Thoracic aorta (tissue), 2 donors: ENCODE results near the gene SERTAD3. TPM values are rescaled to one million over a fixed set of nuclear protein-coding genes. Genes with fewer than 3 reads are reported as not detected.

ENCODE experiments used
- ATAC-seq: fragments of 150-250 bp; one replicate; pipeline ENCODE4 v1.8.0; 2017; ENCODE audit warnings: low read depth; ENCODE audit not compliant: insufficient number of reproducible peaks, low FRiP score
- DNase-seq: peaks from one replicate; pipeline ENCODE4 v3.0.0-alpha.2; 2020; ENCODE audit warnings: low spot score
- H3K27ac ChIP-seq, 2 donors: fragments of 200-600 bp; sonication (generic); 1 replicate in 1 of 2; 2 replicates in 1 of 2; pipeline ENCODE4 v1.5.1; 2016; ENCODE audit warnings: mild to moderate bottlenecking in 2 of 2, moderate library complexity in 2 of 2
- H3K27me3 ChIP-seq: fragments of 200-600 bp; sonication (generic); replicated peaks from 2 replicates; pipeline ENCODE4 v1.6.0; 2016; ENCODE audit warnings: mild to moderate bottlenecking; ENCODE audit not compliant: insufficient read depth
- H3K36me3 ChIP-seq: fragments of 200-600 bp; sonication (generic); one replicate; pipeline ENCODE4 v1.5.1; 2016
- H3K4me1 ChIP-seq, 2 donors: fragments of 200-600 bp; sonication (generic); 1 replicate in 1 of 2; 2 replicates in 1 of 2; pipeline versions ENCODE4 v1.5.1 to v1.6.0; 2016; ENCODE audit warnings: low read depth in 2 of 2, mild to moderate bottlenecking in 1 of 2; ENCODE audit not compliant: control insufficient read depth in 1 of 2
- H3K4me3 ChIP-seq: fragments of 200-600 bp; sonication (generic); 2 replicates; pipeline ENCODE4 v1.5.1; 2016; ENCODE audit warnings: mild to moderate bottlenecking
- H3K9me3 ChIP-seq: fragments of 200-600 bp; sonication (generic); 2 replicates; pipeline ENCODE4 v1.5.1; 2016
- total RNA-seq, 2 donors: library from RNA; depleted of rRNA; stranded (reverse); fragments of >200 nt; gene quantifications; one replicate each; pipeline versions ENCODE4 v1.1.0 to v1.2.3, GENCODE V29; 2016
- TF ChIP-seq, protein P1 (sequence below): fragments of 200-600 bp; sonication (generic); IDR thresholded peaks from one replicate; pipeline ENCODE4 v1.5.1; 2019; ENCODE audit warnings: antibody characterized with exemption

The SERTAD3 gene
- total RNA-seq, 2 donors from 2014 or later = 12.3 to 19.4 TPM

DNA sequence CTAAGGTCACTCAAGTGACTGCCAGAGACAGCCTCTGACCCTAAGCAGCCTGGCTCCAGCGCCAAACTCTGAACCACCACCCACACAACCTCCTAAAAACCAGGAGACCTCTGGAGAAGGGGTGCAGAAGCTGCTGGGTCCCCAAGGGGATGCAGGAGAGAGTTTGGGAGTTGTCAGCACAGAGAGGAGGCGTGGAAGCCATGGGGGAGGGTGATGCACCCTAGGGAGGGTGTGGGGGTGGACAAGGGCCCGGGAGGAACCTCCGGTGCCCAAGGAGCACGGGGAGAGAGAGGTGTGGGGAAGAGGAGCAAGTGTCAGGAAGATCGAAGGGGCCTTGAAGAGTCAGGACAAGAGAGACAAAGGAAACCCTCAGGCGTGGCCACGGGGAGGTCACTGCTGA, 52.0 kb downstream of the SERTAD3 start:
- DNase-seq (no peak), ATAC-seq (no peak)
- H3K27me3 ChIP-seq = no peaks in the 10 kb centered on the region
- H3K4me1 ChIP-seq = no peaks in the 10 kb centered on the region
- H3K9me3 ChIP-seq = no peaks in the 10 kb centered on the region
- H3K36me3 ChIP-seq = no peaks in the 10 kb centered on the region
- no peak overlapping the region for H3K27ac ChIP-seq
- H3K4me3 ChIP-seq = no peak overlapping the region
- TF ChIP-seq, protein P1, sequence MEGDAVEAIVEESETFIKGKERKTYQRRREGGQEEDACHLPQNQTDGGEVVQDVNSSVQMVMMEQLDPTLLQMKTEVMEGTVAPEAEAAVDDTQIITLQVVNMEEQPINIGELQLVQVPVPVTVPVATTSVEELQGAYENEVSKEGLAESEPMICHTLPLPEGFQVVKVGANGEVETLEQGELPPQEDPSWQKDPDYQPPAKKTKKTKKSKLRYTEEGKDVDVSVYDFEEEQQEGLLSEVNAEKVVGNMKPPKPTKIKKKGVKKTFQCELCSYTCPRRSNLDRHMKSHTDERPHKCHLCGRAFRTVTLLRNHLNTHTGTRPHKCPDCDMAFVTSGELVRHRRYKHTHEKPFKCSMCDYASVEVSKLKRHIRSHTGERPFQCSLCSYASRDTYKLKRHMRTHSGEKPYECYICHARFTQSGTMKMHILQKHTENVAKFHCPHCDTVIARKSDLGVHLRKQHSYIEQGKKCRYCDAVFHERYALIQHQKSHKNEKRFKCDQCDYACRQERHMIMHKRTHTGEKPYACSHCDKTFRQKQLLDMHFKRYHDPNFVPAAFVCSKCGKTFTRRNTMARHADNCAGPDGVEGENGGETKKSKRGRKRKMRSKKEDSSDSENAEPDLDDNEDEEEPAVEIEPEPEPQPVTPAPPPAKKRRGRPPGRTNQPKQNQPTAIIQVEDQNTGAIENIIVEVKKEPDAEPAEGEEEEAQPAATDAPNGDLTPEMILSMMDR = no peak

Other genes starting within 250 kb of the SERTAD3 start
- gene TTC9B, start 226.0 kb downstream of the SERTAD3 start, total RNA-seq = not detected
- gene CCNP, start 217.6 kb downstream of the SERTAD3 start, total RNA-seq = 1 to 10 TPM in 1 of 2 donors, not detected in 1; 1.6 TPM
- 100 to 1,000 TPM in 1 of 2 donors, 10 to 100 TPM in 1; 94.5 to 138 TPM for gene AKT2, start 159.0 kb downstream of the SERTAD3 start, total RNA-seq
- gene C19orf47, start 95.9 kb downstream of the SERTAD3 start, total RNA-seq = 10 to 100 TPM; 20.2 to 34.2 TPM
- 100 to 1,000 TPM; 386 to 531 TPM for gene PLD3, start 95.6 kb downstream of the SERTAD3 start, total RNA-seq
- gene HIPK4, start 54.2 kb downstream of the SERTAD3 start, total RNA-seq = not detected
- 1 to 10 TPM; 3.7 to 7.3 TPM for gene PRX, start 31.0 kb downstream of the SERTAD3 start, total RNA-seq
- 10 to 100 TPM; 22.7 to 42.3 TPM for gene SERTAD1, start 18.3 kb downstream of the SERTAD3 start, total RNA-seq
- gene BLVRB, start 21.4 kb upstream of the SERTAD3 start, total RNA-seq = 100 to 1,000 TPM in 1 of 2 donors, 10 to 100 TPM in 1; 97.4 to 229 TPM
- 1 to 10 TPM; 2.0 to 7.0 TPM for gene SPTBN4, start 22.7 kb upstream of the SERTAD3 start, total RNA-seq
- 10 to 100 TPM; 36.0 to 78.4 TPM for gene SHKBP1, start 132.5 kb upstream of the SERTAD3 start, total RNA-seq
- 100 to 1,000 TPM; 687 to 905 TPM for gene LTBP4, start 157.0 kb upstream of the SERTAD3 start, total RNA-seq
- 100 to 1,000 TPM; 101 to 133 TPM for gene NUMBL, start 246.3 kb upstream of the SERTAD3 start, total RNA-seq